Measurements from ENCODE around the gene ERG28.

Gene ERG28

GRCh38 chr14:75690010-75690409 is 29.3 kb upstream of the ERG28 start:
- Histone ChIP-seq H3K36me3 (ENCODE audit: control insufficient read depth in 2 of 2, insufficient read depth in 1 of 2, low read length in 2 of 2) (peaks cover 15 to 48% of the 10 kb centered on the region in 2 experiments; a peak in 2 of 3 replicates), H3K4me1 (ENCODE audit: control insufficient read depth, insufficient read depth, low read length) (no peaks in the 10 kb centered on the region), H3K4me3 (ENCODE audit: low read depth, low read length) (no peak overlapping the region), H3K9me3 (ENCODE audit: control insufficient read depth, insufficient read depth, low read depth, low read length) (no peaks in the 10 kb centered on the region), H3K27ac (ENCODE audit: extremely low read depth, low read depth, low read length) (no peak overlapping the region)
- no peak for TF ChIP-seq MEIS1 (CRISPR knock-in tag; IDR thresholded peaks at IDR 0.05; ENCODE audit: borderline replicate concordance)
- CTCF ChIA-PET = interaction anchor here (1.2 kb wide), 1 partner anchor 15 kb away, joined by 5 read pairs; no protein-coding TSS in a partner anchor
- POLR2A ChIA-PET = no interaction called here

DNA sequence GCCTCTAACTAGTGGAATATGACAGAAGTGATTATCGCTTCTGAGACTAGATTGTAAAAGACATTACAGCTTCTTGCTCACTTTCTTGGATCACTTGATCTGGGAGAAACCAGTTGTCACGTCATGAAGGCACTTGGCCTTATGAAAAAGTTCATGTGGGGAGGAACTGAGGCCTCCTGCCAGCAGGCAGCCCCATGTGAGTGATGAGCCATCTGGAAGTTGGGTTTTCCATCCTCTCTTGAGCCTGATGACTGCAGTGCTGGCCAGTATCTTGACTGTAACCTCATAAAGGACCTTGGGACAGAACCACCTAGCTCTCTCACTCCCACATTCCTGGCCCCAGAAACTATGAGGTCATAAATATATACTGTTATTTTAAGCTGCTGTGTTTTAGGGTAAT is 28.3 kb upstream of the ERG28 start:
- TF ChIP-seq ZEB2 (tag by site-specific recombination; IDR thresholded peaks at IDR 0.05) = no peak
- TF ChIP-seq YY1 (tag by site-specific recombination; IDR thresholded peaks at IDR 0.05) = no peak
- no peak for TF ChIP-seq ZNF510 (tag by site-specific recombination; IDR thresholded peaks at IDR 0.05; ENCODE audit: insufficient replicate concordance)
- no peak for TF ChIP-seq ZNF266 (tag by site-specific recombination; IDR thresholded peaks at IDR 0.05; ENCODE audit: low read depth)
- no peak for TF ChIP-seq ZNF600 (tag by site-specific recombination; IDR thresholded peaks at IDR 0.05)
- no peak for TF ChIP-seq ZNF548 (tag by site-specific recombination; IDR thresholded peaks at IDR 0.05)
- no peak for TF ChIP-seq ZNF398 (tag by site-specific recombination; IDR thresholded peaks at IDR 0.05)
- no peak for TF ChIP-seq ZBTB20 (tag by site-specific recombination; IDR thresholded peaks at IDR 0.05)
- TF ChIP-seq ZNF571 (tag by site-specific recombination; IDR thresholded peaks at IDR 0.05) = no peak
- TF ChIP-seq ZNF624 (tag by site-specific recombination; IDR thresholded peaks at IDR 0.05) = no peak
- no peak for TF ChIP-seq ZNF169 (tag by site-specific recombination; IDR thresholded peaks at IDR 0.05)
- no peak for TF ChIP-seq ZNF529 (tag by site-specific recombination; IDR thresholded peaks at IDR 0.05; ENCODE audit: insufficient replicate concordance)
- TF ChIP-seq, protein P1, sequence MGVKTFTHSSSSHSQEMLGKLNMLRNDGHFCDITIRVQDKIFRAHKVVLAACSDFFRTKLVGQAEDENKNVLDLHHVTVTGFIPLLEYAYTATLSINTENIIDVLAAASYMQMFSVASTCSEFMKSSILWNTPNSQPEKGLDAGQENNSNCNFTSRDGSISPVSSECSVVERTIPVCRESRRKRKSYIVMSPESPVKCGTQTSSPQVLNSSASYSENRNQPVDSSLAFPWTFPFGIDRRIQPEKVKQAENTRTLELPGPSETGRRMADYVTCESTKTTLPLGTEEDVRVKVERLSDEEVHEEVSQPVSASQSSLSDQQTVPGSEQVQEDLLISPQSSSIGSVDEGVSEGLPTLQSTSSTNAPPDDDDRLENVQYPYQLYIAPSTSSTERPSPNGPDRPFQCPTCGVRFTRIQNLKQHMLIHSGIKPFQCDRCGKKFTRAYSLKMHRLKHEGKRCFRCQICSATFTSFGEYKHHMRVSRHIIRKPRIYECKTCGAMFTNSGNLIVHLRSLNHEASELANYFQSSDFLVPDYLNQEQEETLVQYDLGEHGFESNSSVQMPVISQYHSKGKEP (tag by site-specific recombination; IDR thresholded peaks at IDR 0.05) = no peak
- no peak for TF ChIP-seq ZNF76 (tag by site-specific recombination; IDR thresholded peaks at IDR 0.05; ENCODE audit: borderline replicate concordance, low read depth)
- no peak for TF ChIP-seq BCL11A (tag by site-specific recombination; IDR thresholded peaks at IDR 0.05; ENCODE audit: low read depth)
- TF ChIP-seq ZNF404 (tag by site-specific recombination; IDR thresholded peaks at IDR 0.05) = no peak
- TF ChIP-seq ZNF792 (tag by site-specific recombination; IDR thresholded peaks at IDR 0.05) = no peak
- no peak for TF ChIP-seq ZNF843 (tag by site-specific recombination; IDR thresholded peaks at IDR 0.05)
- TF ChIP-seq ZNF138 (tag by site-specific recombination; IDR thresholded peaks at IDR 0.05; ENCODE audit: borderline replicate concordance) = no peak
- TF ChIP-seq KLF8 (tag by site-specific recombination; IDR thresholded peaks at IDR 0.05) = no peak
- POLR2A ChIA-PET = no interaction called here
- Histone ChIP-seq H3K4me3 (ENCODE audit: low read depth, low read length) (no peak overlapping the region), H3K27ac (ENCODE audit: extremely low read depth, low read depth, low read length) (no peak overlapping the region), H3K4me1 (ENCODE audit: control insufficient read depth, insufficient read depth, low read length) (no peaks in the 10 kb centered on the region), H3K36me3 (ENCODE audit: control insufficient read depth in 2 of 2, insufficient read depth in 1 of 2, low read length in 2 of 2) (peaks cover 15 to 47% of the 10 kb centered on the region in 2 experiments), H3K9me3 (ENCODE audit: control insufficient read depth, insufficient read depth, low read depth, low read length) (no peaks in the 10 kb centered on the region)
- CTCF ChIA-PET = interaction anchor here (1.0 to 1.7 kb wide), 4 partner anchors 14 to 290 kb away, joined by 3 to 10 read pairs (median 6); no protein-coding TSS in a partner anchor

GRCh38 chr14:75685910-75686309 is 25.2 kb upstream of the ERG28 start:
- CTCF ChIA-PET = no interaction called here
- Histone ChIP-seq H3K4me3 (ENCODE audit: low read depth, low read length) (no peak overlapping the region), H3K36me3 (ENCODE audit: control insufficient read depth in 2 of 2, insufficient read depth in 1 of 2, low read length in 2 of 2) (peaks cover 32 to 44% of the 10 kb centered on the region in 2 experiments), H3K27ac (ENCODE audit: extremely low read depth, low read depth, low read length) (no peak overlapping the region), H3K9me3 (ENCODE audit: control insufficient read depth, insufficient read depth, low read depth, low read length) (no peaks in the 10 kb centered on the region), H3K4me1 (ENCODE audit: control insufficient read depth, insufficient read depth, low read length) (no peaks in the 10 kb centered on the region)
- POLR2A ChIA-PET = no interaction called here
- TF ChIP-seq ZNF404 (tag by site-specific recombination; IDR thresholded peaks at IDR 0.05) (no peak), OSR2 (tag by site-specific recombination; IDR thresholded peaks at IDR 0.05) (no peak), ZFP37 (tag by site-specific recombination; IDR thresholded peaks at IDR 0.05) (no peak), SP2 (tag by site-specific recombination; IDR thresholded peaks at IDR 0.05) (no peak), KLF8 (tag by site-specific recombination; IDR thresholded peaks at IDR 0.05) (no peak), ZNF433 (tag by site-specific recombination; IDR thresholded peaks at IDR 0.05; ENCODE audit: low read depth) (no peak), ZNF266 (tag by site-specific recombination; IDR thresholded peaks at IDR 0.05; ENCODE audit: low read depth) (no peak), ZNF596 (tag by site-specific recombination; IDR thresholded peaks at IDR 0.05) (no peak)
- TF ChIP-seq, protein P2, sequence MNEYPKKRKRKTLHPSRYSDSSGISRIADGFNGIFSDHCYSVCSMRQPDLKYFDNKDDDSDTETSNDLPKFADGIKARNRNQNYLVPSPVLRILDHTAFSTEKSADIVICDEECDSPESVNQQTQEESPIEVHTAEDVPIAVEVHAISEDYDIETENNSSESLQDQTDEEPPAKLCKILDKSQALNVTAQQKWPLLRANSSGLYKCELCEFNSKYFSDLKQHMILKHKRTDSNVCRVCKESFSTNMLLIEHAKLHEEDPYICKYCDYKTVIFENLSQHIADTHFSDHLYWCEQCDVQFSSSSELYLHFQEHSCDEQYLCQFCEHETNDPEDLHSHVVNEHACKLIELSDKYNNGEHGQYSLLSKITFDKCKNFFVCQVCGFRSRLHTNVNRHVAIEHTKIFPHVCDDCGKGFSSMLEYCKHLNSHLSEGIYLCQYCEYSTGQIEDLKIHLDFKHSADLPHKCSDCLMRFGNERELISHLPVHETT (tag by site-specific recombination; IDR thresholded peaks at IDR 0.05) = no peak
- TF ChIP-seq, protein P3, sequence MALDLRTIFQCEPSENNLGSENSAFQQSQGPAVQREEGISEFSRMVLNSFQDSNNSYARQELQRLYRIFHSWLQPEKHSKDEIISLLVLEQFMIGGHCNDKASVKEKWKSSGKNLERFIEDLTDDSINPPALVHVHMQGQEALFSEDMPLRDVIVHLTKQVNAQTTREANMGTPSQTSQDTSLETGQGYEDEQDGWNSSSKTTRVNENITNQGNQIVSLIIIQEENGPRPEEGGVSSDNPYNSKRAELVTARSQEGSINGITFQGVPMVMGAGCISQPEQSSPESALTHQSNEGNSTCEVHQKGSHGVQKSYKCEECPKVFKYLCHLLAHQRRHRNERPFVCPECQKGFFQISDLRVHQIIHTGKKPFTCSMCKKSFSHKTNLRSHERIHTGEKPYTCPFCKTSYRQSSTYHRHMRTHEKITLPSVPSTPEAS (tag by site-specific recombination; IDR thresholded peaks at IDR 0.05) = no peak

Data from HEK293 (cell line).